ENCODE results near the gene SUMF1. TPM values are rescaled to one million over a fixed set of nuclear protein-coding genes. Genes with fewer than 3 reads are reported as not detected.

SUMF1 gene
- total and polyA plus RNA-seq, 2 donors (not counting 1 experiment from before 2014, with no cell fraction given): 10.3 to 21.2 TPM

DNA sequence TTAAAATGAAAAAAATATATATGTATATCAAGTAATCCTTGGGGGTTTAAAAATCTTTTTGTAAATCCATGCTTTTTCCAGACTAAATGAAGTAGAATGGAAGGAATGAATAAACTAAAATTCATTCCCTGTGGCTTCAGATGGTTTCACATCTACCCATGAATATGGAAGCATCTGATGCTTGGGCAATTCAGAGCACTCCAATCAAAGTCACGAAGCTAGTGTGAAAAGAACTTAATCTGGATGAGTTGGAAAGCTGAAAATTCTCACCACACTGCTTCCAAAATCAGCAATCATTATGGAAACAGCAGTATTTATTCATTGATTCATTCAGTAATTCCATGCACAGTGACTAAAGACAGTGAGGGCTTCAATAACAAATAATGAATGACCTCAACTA lies 55.2 kb downstream of the SUMF1 start:
- Histone ChIP-seq H3K9ac (ENCODE audit: low read length) (no peak overlapping the region), H3K27ac (ENCODE audit: low read length in 2 of 2) (no peak overlapping the region), H3K4me1 (ENCODE audit: control insufficient read depth in 2 of 2, insufficient read depth in 2 of 2, low read length in 2 of 2) (no peaks in the 10 kb centered on the region), H2AFZ (ENCODE audit: insufficient read depth, low read depth, low read length, poor library complexity, severe bottlenecking) (no peak overlapping the region), H3K79me2 (ENCODE audit: control insufficient read depth, insufficient read depth, low read length) (no peaks in the 10 kb centered on the region), H3K4me2 (replicated peaks; ENCODE audit: low read depth, low read length, poor library complexity, severe bottlenecking) (no peak overlapping the region), H3K36me3 (replicated peaks in 1 of 2; ENCODE audit: control extremely low read depth in 1 of 2, control insufficient read depth in 1 of 2, extremely low read depth in 1 of 2, insufficient read depth in 2 of 2, low read length in 1 of 2) (peaks cover 10 to 25% of the 10 kb centered on the region in 2 experiments), H4K20me1 (ENCODE audit: control insufficient read depth, insufficient read depth, low read length, poor library complexity, severe bottlenecking) (no peaks in the 10 kb centered on the region), H3K4me3 (ENCODE audit: control extremely low read depth in 1 of 5, extremely low read depth in 1 of 5, insufficient read depth in 1 of 5, low read depth in 2 of 5, low read length in 4 of 5) (no peak overlapping the region), H3K9me3 (ENCODE audit: control extremely low read depth in 1 of 3, control insufficient read depth in 2 of 3, insufficient read depth in 1 of 3, low read length in 2 of 3) (no peaks in the 10 kb centered on the region), H3K27me3 (replicated peaks in 1 of 4; ENCODE audit: control extremely low read depth in 1 of 4, control insufficient read depth in 3 of 4, insufficient read depth in 4 of 4, low read length in 3 of 4) (no peaks in the 10 kb centered on the region)
- Mint-ChIP-seq H3K4me1 (no peaks in the 10 kb centered on the region), H3K27me3 (no peaks in the 10 kb centered on the region), H3K9me3 (ENCODE audit: insufficient read depth) (no peaks in the 10 kb centered on the region), H3K4me3 (no peak overlapping the region), H3K27ac (no peak overlapping the region)
- ATAC-seq (ENCODE audit: low read depth) (no peak), DNase-seq (no peak)
- POLR2A ChIA-PET: no interaction called here
- CTCF ChIA-PET: interaction anchor here (1.2 kb wide), 1 partner anchor 166 kb away, joined by 3 read pairs; no protein-coding TSS in a partner anchor
- WGBS (ENCODE audit: insufficient coverage): no CpG with 5 or more reads among the region's 1 CpG
- intact Hi-C loops (cut with micrococcal nuclease): no loop called here
- TF ChIP-seq EZH2 (IDR thresholded peaks at IDR 0.05; ENCODE audit: borderline replicate concordance, insufficient read depth, low read depth, low read length, poor library complexity, severe bottlenecking): no peak
- TF ChIP-seq, protein P1, sequence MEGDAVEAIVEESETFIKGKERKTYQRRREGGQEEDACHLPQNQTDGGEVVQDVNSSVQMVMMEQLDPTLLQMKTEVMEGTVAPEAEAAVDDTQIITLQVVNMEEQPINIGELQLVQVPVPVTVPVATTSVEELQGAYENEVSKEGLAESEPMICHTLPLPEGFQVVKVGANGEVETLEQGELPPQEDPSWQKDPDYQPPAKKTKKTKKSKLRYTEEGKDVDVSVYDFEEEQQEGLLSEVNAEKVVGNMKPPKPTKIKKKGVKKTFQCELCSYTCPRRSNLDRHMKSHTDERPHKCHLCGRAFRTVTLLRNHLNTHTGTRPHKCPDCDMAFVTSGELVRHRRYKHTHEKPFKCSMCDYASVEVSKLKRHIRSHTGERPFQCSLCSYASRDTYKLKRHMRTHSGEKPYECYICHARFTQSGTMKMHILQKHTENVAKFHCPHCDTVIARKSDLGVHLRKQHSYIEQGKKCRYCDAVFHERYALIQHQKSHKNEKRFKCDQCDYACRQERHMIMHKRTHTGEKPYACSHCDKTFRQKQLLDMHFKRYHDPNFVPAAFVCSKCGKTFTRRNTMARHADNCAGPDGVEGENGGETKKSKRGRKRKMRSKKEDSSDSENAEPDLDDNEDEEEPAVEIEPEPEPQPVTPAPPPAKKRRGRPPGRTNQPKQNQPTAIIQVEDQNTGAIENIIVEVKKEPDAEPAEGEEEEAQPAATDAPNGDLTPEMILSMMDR (IDR thresholded peaks at IDR 0.05): no peak

DNA sequence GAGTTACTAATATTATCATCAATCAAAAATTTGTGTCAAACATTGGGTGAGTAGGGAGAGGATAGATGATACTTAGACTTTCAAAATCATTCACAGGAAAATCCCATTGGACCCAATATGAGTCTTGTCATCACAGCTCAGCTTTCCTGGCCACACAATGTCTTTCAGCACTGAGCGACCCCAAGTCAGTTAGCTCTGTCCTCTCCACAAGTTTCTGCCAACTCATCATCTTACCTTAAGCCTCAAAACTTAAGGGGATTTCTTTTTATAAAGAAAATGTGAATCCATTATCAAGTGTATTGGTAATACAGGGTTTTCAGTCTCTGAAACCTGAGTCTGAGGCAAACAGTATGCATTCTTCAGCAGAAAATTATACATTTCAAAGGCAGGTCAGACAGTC lies 55.8 kb downstream of the SUMF1 start:
- no peak overlapping the region for H2AFZ ChIP-seq (ENCODE audit: insufficient read depth, low read depth, low read length, poor library complexity, severe bottlenecking)
- intact Hi-C loops (cut with micrococcal nuclease): no loop called here

More for the DNA sequence above, 55.8 kb downstream of the SUMF1 start:
- no peaks in the 10 kb centered on the region for H4K20me1 ChIP-seq (ENCODE audit: control insufficient read depth, insufficient read depth, low read length, poor library complexity, severe bottlenecking)
- ChIA-PET CTCF (no interaction called here), POLR2A (no interaction called here)
- peaks cover 10 to 20% of the 10 kb centered on the region in 2 experiments for H3K36me3 ChIP-seq (replicated peaks in 1 of 2; ENCODE audit: control extremely low read depth in 1 of 2, control insufficient read depth in 1 of 2, extremely low read depth in 1 of 2, insufficient read depth in 2 of 2, low read length in 1 of 2)
- H3K4me2 ChIP-seq (replicated peaks; ENCODE audit: low read depth, low read length, poor library complexity, severe bottlenecking): no peak overlapping the region
- H3K27me3 Mint-ChIP-seq: no peaks in the 10 kb centered on the region
- TF ChIP-seq EZH2 (IDR thresholded peaks at IDR 0.05; ENCODE audit: borderline replicate concordance, insufficient read depth, low read depth, low read length, poor library complexity, severe bottlenecking): no peak
- TF ChIP-seq, protein P1 (IDR thresholded peaks at IDR 0.05): no peak
- no peaks in the 10 kb centered on the region for H3K9me3 ChIP-seq (ENCODE audit: control extremely low read depth in 1 of 3, control insufficient read depth in 2 of 3, insufficient read depth in 1 of 3, low read length in 2 of 3)
- DNase-seq (no peak), ATAC-seq (ENCODE audit: low read depth) (no peak)
- H3K79me2 ChIP-seq (ENCODE audit: control insufficient read depth, insufficient read depth, low read length): no peaks in the 10 kb centered on the region
- H3K4me3 Mint-ChIP-seq: no peak overlapping the region
- no peaks in the 10 kb centered on the region for H3K27me3 ChIP-seq (replicated peaks in 1 of 4; ENCODE audit: control extremely low read depth in 1 of 4, control insufficient read depth in 3 of 4, insufficient read depth in 4 of 4, low read length in 3 of 4)
- no peak overlapping the region for H3K4me3 ChIP-seq (ENCODE audit: control extremely low read depth in 1 of 5, extremely low read depth in 1 of 5, insufficient read depth in 1 of 5, low read depth in 2 of 5, low read length in 4 of 5)
- no peak overlapping the region for H3K27ac Mint-ChIP-seq
- H3K4me1 Mint-ChIP-seq: no peaks in the 10 kb centered on the region
- no peak overlapping the region for H3K27ac ChIP-seq (ENCODE audit: low read length in 2 of 2)
- no peaks in the 10 kb centered on the region for H3K4me1 ChIP-seq (ENCODE audit: control insufficient read depth in 2 of 2, insufficient read depth in 2 of 2, low read length in 2 of 2)
- WGBS (ENCODE audit: insufficient coverage): no CpG with 5 or more reads among the region's 1 CpG
- no peak overlapping the region for H3K9ac ChIP-seq (ENCODE audit: low read length)
- no peaks in the 10 kb centered on the region for H3K9me3 Mint-ChIP-seq (ENCODE audit: insufficient read depth)
